ENCODE measurements around the gene GALNT18. TPM values are rescaled to one million over a fixed set of nuclear protein-coding genes. Genes with fewer than 3 reads are reported as not detected.

The GALNT18 gene
- total RNA-seq, 2 experiments from 2014 or later, result 0.69 to 0.71 TPM

DNA sequence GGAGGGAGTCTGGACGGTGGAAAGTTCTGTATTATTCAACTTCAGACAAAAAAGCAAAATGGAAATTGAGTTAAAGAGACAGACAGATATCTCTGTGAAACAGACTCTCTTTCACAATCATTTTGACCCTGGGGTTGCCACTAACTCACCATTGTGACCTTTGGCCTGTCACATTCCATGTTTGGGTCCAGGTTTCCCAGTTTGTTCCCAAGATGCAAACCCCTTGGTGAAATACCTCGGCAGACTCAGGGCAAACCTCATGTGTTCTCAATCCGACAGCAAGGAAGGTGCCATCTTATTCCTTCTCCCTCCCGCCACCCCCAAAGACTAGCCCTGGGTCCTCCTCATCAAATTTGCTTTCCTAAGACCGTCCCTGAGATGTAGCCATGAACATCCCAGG is 41.8 kb downstream of the GALNT18 start:
- Mint-ChIP-seq H3K4me3 (no peak overlapping the region), H3K9me3 (no peaks in the 10 kb centered on the region), H3K27me3 (peaks cover 4% of the 10 kb centered on the region), H3K4me1 (peaks cover 7% of the 10 kb centered on the region), H3K27ac (no peak overlapping the region), H3K36me3 (ENCODE audit: low read depth) (no peaks in the 10 kb centered on the region)
- ChIA-PET CTCF (no interaction called here), POLR2A (no interaction called here)
- no peak for DNase-seq

GRCh38 chr11:11579012-11579988 is 42.5 kb downstream of the GALNT18 start:
- Mint-ChIP-seq H3K27ac (no peak overlapping the region), H3K4me1 (peaks cover 7% of the 10 kb centered on the region), H3K36me3 (ENCODE audit: low read depth) (no peaks in the 10 kb centered on the region), H3K4me3 (no peak overlapping the region), H3K27me3 (peaks cover 4% of the 10 kb centered on the region), H3K9me3 (no peaks in the 10 kb centered on the region)
- ChIA-PET POLR2A (no interaction called here), CTCF (no interaction called here)
- DNase-seq, result no peak

DNA sequence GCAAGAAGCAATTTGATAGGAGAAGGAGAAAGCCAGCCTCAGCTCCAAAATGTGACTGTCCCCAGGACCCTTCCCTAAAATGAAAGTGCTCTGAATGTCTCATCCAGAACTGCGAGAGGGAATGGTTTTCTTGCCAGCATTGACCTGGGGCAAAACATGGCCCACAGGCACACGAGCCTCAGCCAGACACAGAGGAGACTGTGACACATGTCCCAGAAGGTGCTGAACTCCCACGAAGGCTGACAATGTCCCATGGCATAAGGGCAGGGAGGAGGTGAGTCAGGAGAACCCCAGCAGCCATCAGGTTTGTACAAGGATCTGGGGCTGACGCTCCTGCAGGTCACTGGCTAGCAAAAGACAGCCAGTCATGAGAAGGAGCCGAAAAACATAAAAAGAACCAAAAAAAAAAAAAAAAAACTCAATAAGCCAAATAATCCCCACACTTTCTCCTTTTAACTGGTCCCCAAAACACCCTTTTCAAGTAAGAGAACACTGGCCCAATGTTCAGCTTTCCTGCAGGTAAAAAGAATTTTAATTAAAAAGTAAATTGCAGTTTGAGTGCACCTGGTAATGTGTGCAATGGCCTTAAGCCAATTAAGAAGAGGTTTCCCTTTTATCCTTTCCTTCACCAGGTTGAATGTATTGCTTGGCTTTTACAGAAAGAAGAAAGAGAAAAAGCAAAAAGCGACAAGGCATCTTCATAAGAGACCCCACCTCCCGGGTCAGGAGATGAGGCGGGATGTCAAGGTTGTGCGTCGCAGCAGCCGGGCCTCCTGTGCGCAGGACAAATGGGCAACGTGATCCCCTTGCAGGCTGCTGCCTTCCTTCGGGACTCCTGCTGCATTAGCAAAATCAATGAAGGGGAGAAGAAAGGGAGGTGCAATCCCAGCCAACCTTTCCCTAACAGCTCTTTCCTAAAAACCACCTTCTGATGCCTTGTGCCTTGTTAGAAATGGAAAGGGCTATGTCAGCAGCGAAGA is 43.6 kb downstream of the GALNT18 start:
- Mint-ChIP-seq H3K9me3 (no peaks in the 10 kb centered on the region), H3K4me3 (no peak overlapping the region), H3K4me1 (peaks cover 7% of the 10 kb centered on the region), H3K27ac (no peak overlapping the region), H3K36me3 (ENCODE audit: low read depth) (no peaks in the 10 kb centered on the region), H3K27me3 (no peaks in the 10 kb centered on the region)
- no peak for DNase-seq
- POLR2A ChIA-PET, result no interaction called here
- CTCF ChIA-PET, result interaction anchor here (1.5 kb wide), 1 partner anchor 9 kb away, joined by 4 read pairs; no protein-coding TSS in a partner anchor

GRCh38 chr11:11577251-11577855 is 44.5 kb downstream of the GALNT18 start:
- POLR2A ChIA-PET, result no interaction called here
- no peak for DNase-seq
- H3K4me3 Mint-ChIP-seq, result no peak overlapping the region
- H3K36me3 Mint-ChIP-seq (ENCODE audit: low read depth), result no peaks in the 10 kb centered on the region
- CTCF ChIA-PET, result interaction anchor here (0.9 to 1.5 kb wide), 2 partner anchors 9 to 33 kb away, joined by 3 to 4 read pairs; no protein-coding TSS in a partner anchor
- no peaks in the 10 kb centered on the region for H3K27me3 Mint-ChIP-seq
- H3K4me1 Mint-ChIP-seq, result peaks cover 7% of the 10 kb centered on the region
- H3K9me3 Mint-ChIP-seq, result no peaks in the 10 kb centered on the region
- H3K27ac Mint-ChIP-seq, result no peak overlapping the region

GRCh38 chr11:11574373-11575287 is 47.2 kb downstream of the GALNT18 start:
- Mint-ChIP-seq H3K9me3 (no peaks in the 10 kb centered on the region), H3K4me3 (no peak overlapping the region), H3K36me3 (ENCODE audit: low read depth) (no peaks in the 10 kb centered on the region), H3K4me1 (peaks cover 8% of the 10 kb centered on the region), H3K27ac (no peak overlapping the region), H3K27me3 (peaks cover 1% of the 10 kb centered on the region)
- CTCF ChIA-PET, result no interaction called here
- POLR2A ChIA-PET, result no interaction called here
- DNase-seq, result no peak

DNA sequence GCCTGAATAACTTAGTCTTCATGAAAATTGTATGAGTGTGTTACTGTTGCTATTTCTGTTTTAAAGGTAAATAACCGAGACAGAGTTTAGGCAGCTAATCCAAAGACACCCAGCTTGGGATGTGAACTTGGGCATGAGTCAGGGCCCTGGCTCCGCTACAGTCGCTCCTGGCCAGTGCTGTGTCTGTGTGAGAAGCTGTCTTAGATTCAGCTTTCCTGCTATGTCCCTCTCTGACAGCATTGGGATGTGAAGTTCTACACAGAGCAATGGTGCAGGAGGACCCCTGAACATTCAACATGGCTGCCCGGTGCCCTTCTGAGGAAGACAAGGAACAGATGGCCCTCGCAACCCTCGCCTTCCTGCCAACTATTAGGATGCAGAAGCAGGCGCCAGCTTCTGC is 49.4 kb downstream of the GALNT18 start:
- Mint-ChIP-seq H3K27me3 (peaks cover 3% of the 10 kb centered on the region), H3K9me3 (no peaks in the 10 kb centered on the region), H3K4me1 (peaks cover 10% of the 10 kb centered on the region), H3K36me3 (ENCODE audit: low read depth) (no peaks in the 10 kb centered on the region), H3K27ac (no peak overlapping the region), H3K4me3 (no peak overlapping the region)
- ChIA-PET CTCF (no interaction called here), POLR2A (no interaction called here)
- DNase-seq, result no peak

GRCh38 chr11:11571893-11572292 is 49.9 kb downstream of the GALNT18 start:
- ChIA-PET POLR2A (no interaction called here), CTCF (no interaction called here)
- Mint-ChIP-seq H3K4me1 (peaks cover 6% of the 10 kb centered on the region), H3K9me3 (no peaks in the 10 kb centered on the region), H3K4me3 (no peak overlapping the region), H3K27me3 (peaks cover 3% of the 10 kb centered on the region), H3K36me3 (ENCODE audit: low read depth) (no peaks in the 10 kb centered on the region), H3K27ac (no peak overlapping the region)
- no peak for DNase-seq

DNA sequence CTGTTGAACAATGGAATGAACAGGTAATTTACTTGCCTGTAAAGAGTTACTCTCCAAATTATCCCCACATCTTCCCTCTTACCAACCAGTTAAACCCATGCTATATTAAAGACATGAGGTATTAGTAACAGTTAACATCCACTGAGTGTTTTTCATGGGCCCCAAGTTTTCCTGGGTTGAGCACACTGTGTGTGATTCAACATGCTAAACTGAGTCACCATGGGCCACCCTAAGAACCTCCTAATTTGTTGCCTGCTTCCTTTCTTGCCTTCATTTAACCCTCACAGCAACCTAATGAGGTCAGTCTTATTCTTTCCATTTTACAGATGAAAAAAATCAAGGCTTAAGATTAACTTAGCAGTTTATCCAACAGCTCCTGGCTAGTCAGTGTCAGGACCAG is 51.0 kb downstream of the GALNT18 start:
- no peak for DNase-seq
- H3K4me3 Mint-ChIP-seq, result no peak overlapping the region
- ChIA-PET POLR2A (no interaction called here), CTCF (no interaction called here)
- no peaks in the 10 kb centered on the region for H3K9me3 Mint-ChIP-seq
- H3K27me3 Mint-ChIP-seq, result peaks cover 3% of the 10 kb centered on the region
- no peaks in the 10 kb centered on the region for H3K36me3 Mint-ChIP-seq (ENCODE audit: low read depth)
- peaks cover 6% of the 10 kb centered on the region for H3K4me1 Mint-ChIP-seq
- H3K27ac Mint-ChIP-seq, result no peak overlapping the region

GRCh38 chr11:11569936-11570491 is 51.8 kb downstream of the GALNT18 start:
- peaks cover 3% of the 10 kb centered on the region for H3K27me3 Mint-ChIP-seq
- POLR2A ChIA-PET, result no interaction called here
- H3K9me3 Mint-ChIP-seq, result no peaks in the 10 kb centered on the region
- H3K4me3 Mint-ChIP-seq, result no peak overlapping the region
- DNase-seq, result no peak
- no peak overlapping the region for H3K27ac Mint-ChIP-seq
- CTCF ChIA-PET, result interaction anchor here (1.0 kb wide), 2 partner anchors 12 to 49 kb away, joined by 3 to 5 read pairs; no protein-coding TSS in a partner anchor
- H3K4me1 Mint-ChIP-seq, result peaks cover 6% of the 10 kb centered on the region
- H3K36me3 Mint-ChIP-seq (ENCODE audit: low read depth), result no peaks in the 10 kb centered on the region

GRCh38 chr11:11568651-11569229 is 53.1 kb downstream of the GALNT18 start:
- H3K9me3 Mint-ChIP-seq, result no peaks in the 10 kb centered on the region
- POLR2A ChIA-PET, result interaction anchor here (0.6 kb wide), 1 partner anchor 58 kb away, joined by 3 read pairs; no protein-coding TSS in a partner anchor
- no peaks in the 10 kb centered on the region for H3K36me3 Mint-ChIP-seq (ENCODE audit: low read depth)
- peaks cover 3% of the 10 kb centered on the region for H3K27me3 Mint-ChIP-seq
- no peak for DNase-seq
- H3K4me1 Mint-ChIP-seq, result peaks cover 6% of the 10 kb centered on the region
- CTCF ChIA-PET, result interaction anchor here (0.9 to 1.5 kb wide), 3 partner anchors 8 to 40 kb away, joined by 3 to 5 read pairs (median 4); no protein-coding TSS in a partner anchor
- no peak overlapping the region for H3K27ac Mint-ChIP-seq
- no peak overlapping the region for H3K4me3 Mint-ChIP-seq

GRCh38 chr11:11567936-11568650 is 53.7 kb downstream of the GALNT18 start:
- Mint-ChIP-seq H3K27me3 (peaks cover 3% of the 10 kb centered on the region), H3K27ac (no peak overlapping the region), H3K9me3 (no peaks in the 10 kb centered on the region), H3K4me3 (no peak overlapping the region), H3K36me3 (ENCODE audit: low read depth) (no peaks in the 10 kb centered on the region), H3K4me1 (peaks cover 6% of the 10 kb centered on the region)
- ChIA-PET CTCF (interaction anchor here (0.9 to 1.5 kb wide), 2 partner anchors 9 to 40 kb away, joined by 3 to 4 read pairs; no protein-coding TSS in a partner anchor), POLR2A (no interaction called here)
- DNase-seq, result no peak
